PC-3 (cell line): ENCODE results near the gene UFSP2. TPM values are rescaled to one million over a fixed set of nuclear protein-coding genes. Genes with fewer than 3 reads are reported as not detected.
A peak's percentile ranks its signal among the peaks of the same experiment; 100 is the strongest.

ENCODE experiments used
- ATAC-seq: fragments of 200-7000 bp; cut with Tn5 transposase; 2 replicates; pipeline ENCODE4 v1.9.1; 2020; ENCODE audit warnings: mild to moderate bottlenecking, moderate library complexity
- BruUV-seq: library from RNA; stranded (reverse); fragments of 400-500 nt; replicated peaks from 2 replicates; lab custom pipeline; 2021; lab: Mats Ljungman, UMichigan
- CTCF ChIA-PET: fragments of 300-600 bp; sonication (Branson Sonifier 250); formaldehyde crosslinking; loops from one replicate; lab custom pipeline; 2022; ENCODE audit warnings: antibody characterized with exemption; lab: Charles Lee
- POLR2A ChIA-PET: fragments of 300-600 bp; sonication (Branson Sonifier 250); formaldehyde crosslinking; loops from one replicate; lab custom pipeline; 2022; ENCODE audit warnings: antibody characterized with exemption; ENCODE audit not compliant: unreplicated experiment; lab: Charles Lee
- DNase-seq: peaks from one replicate; pipeline ENCODE4 v3.0.0-alpha.2; 2015
- H2AFZ ChIP-seq: fragments of 300-600 bp; sonication (generic); 2 replicates; pipeline ENCODE4 v1.6.0; 2016; ENCODE audit warnings: antibody characterized with exemption, low read length
- H3F3A ChIP-seq: fragments of 300-600 bp; sonication (generic); one replicate; pipeline ENCODE4 v1.6.0; 2017; ENCODE audit warnings: antibody characterized with exemption, low read length, control low read depth, mild to moderate bottlenecking; ENCODE audit not compliant: unreplicated experiment
- H3K27ac ChIP-seq: fragments of 300-600 bp; sonication (generic); 2 replicates; pipeline ENCODE4 v1.5.1; 2016; ENCODE audit warnings: mild to moderate bottlenecking, low read length
- H3K27me3 ChIP-seq: fragments of 300-600 bp; sonication (generic); 2 replicates; pipeline ENCODE4 v1.6.1; 2016; ENCODE audit warnings: low read length, mixed read lengths
- H3K36me3 ChIP-seq: fragments of 300-600 bp; sonication (generic); 2 replicates; pipeline ENCODE4 v1.6.1; 2016; ENCODE audit warnings: low read depth, mixed run types, low read length, mixed read lengths
- H3K4me1 ChIP-seq: fragments of 300-600 bp; sonication (generic); 2 replicates; pipeline ENCODE4 v1.5.1; 2016; ENCODE audit warnings: low read length; ENCODE audit not compliant: insufficient read depth
- H3K4me2 ChIP-seq: fragments of 300-600 bp; sonication (generic); 2 replicates; pipeline ENCODE4 v1.6.0; 2016; ENCODE audit warnings: low read length
- H3K4me3 ChIP-seq: fragments of 300-600 bp; sonication (generic); 2 replicates; pipeline ENCODE4 v1.5.1; 2016; ENCODE audit warnings: mild to moderate bottlenecking, low read length, mixed read lengths
- H3K79me2 ChIP-seq: fragments of 300-600 bp; sonication (generic); 2 replicates; pipeline ENCODE4 v1.6.1; 2017; ENCODE audit warnings: low read length, mixed read lengths
- H3K9ac ChIP-seq: fragments of 300-600 bp; sonication (generic); 2 replicates; pipeline ENCODE4 v1.6.0; 2016; ENCODE audit warnings: mild to moderate bottlenecking, low read length
- H3K9me2 ChIP-seq: fragments of 300-600 bp; sonication (generic); replicated peaks from 2 replicates; pipeline ENCODE4 v1.6.1; 2016; ENCODE audit warnings: mixed run types, low read length, mixed read lengths
- H3K9me3 ChIP-seq: fragments of 300-600 bp; sonication (generic); 2 replicates; pipeline ENCODE4 v1.6.1; 2016; ENCODE audit warnings: low read length, mixed read lengths
- H4K20me1 ChIP-seq: fragments of 300-600 bp; sonication (generic); 2 replicates; pipeline ENCODE4 v1.6.1; 2016; ENCODE audit warnings: low read length, mixed read lengths
- EZH2 ChIP-seq: fragments of 300-600 bp; sonication (generic); IDR thresholded peaks from one replicate; pipeline ENCODE4 v1.6.1; 2017; ENCODE audit warnings: antibody characterized with exemption, mild to moderate bottlenecking, low read length; ENCODE audit not compliant: unreplicated experiment
- EZH2phosphoT487 ChIP-seq: fragments of 300-600 bp; sonication (generic); IDR thresholded peaks from 2 replicates; pipeline ENCODE4 v1.6.1; 2018; ENCODE audit warnings: mild to moderate bottlenecking, antibody characterized with exemption, low read length, borderline replicate concordance
- intact Hi-C: fragments of 100-400 bp; cut with micrococcal nuclease; formaldehyde crosslinking; loops from 2 replicates; pipeline ENCODE4 v1.9.0; 2023
- total RNA-seq: library from RNA; depleted of rRNA; stranded (reverse); fragments of >200 nt; gene quantifications from 2 replicates; pipeline ENCODE4 v1.2.3, GENCODE V29; 2014
- TF ChIP-seq, protein P1 (sequence below): fragments of 300-600 bp; sonication (generic); conservative IDR thresholded peaks from 2 replicates; pipeline ENCODE4 v1.5.1; 2017; ENCODE audit warnings: antibody characterized with exemption, low read depth, mild to moderate bottlenecking, low read length

Gene UFSP2
- total RNA-seq, 1 experiment from 2014 or later: 27.0 TPM

- Histone ChIP-seq H4K20me1 (no peaks in the 10 kb centered on the region; the same call in 1 of the 2 replicates), H3F3A (no peaks in the 10 kb centered on the region), H2AFZ (no peak overlapping the region), H3K9me2 (no peaks in the 10 kb centered on the region), H3K27ac (no peak overlapping the region), H3K79me2 (no peaks in the 10 kb centered on the region), H3K9me3 (no peaks in the 10 kb centered on the region), H3K4me3 (no peak overlapping the region), H3K4me2 (no peak overlapping the region), H3K9ac (no peak overlapping the region), H3K27me3 (no peaks in the 10 kb centered on the region), H3K36me3 (no peaks in the 10 kb centered on the region), H3K4me1 (peaks cover 22% of the 10 kb centered on the region)
- CTCF ChIA-PET: no interaction called here
- POLR2A ChIA-PET: no interaction called here
- peak; percentile 96 for ATAC-seq
- TF ChIP-seq EZH2: no peak
- TF ChIP-seq, protein P1, sequence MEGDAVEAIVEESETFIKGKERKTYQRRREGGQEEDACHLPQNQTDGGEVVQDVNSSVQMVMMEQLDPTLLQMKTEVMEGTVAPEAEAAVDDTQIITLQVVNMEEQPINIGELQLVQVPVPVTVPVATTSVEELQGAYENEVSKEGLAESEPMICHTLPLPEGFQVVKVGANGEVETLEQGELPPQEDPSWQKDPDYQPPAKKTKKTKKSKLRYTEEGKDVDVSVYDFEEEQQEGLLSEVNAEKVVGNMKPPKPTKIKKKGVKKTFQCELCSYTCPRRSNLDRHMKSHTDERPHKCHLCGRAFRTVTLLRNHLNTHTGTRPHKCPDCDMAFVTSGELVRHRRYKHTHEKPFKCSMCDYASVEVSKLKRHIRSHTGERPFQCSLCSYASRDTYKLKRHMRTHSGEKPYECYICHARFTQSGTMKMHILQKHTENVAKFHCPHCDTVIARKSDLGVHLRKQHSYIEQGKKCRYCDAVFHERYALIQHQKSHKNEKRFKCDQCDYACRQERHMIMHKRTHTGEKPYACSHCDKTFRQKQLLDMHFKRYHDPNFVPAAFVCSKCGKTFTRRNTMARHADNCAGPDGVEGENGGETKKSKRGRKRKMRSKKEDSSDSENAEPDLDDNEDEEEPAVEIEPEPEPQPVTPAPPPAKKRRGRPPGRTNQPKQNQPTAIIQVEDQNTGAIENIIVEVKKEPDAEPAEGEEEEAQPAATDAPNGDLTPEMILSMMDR: no peak
- no peak for TF ChIP-seq EZH2phosphoT487
- no TSS peak for BruUV-seq
- DNase-seq: peak; percentile 52
- intact Hi-C loops: loop anchor here (1.0 kb wide), 1 partner anchor 52 kb away; no protein-coding TSS in a partner anchor
Observed at GRCh38 chr4:185358514-185358913, 67.2 kb downstream of the UFSP2 start.

- no peak overlapping the region for H3K4me2 ChIP-seq
- ChIA-PET POLR2A (no interaction called here), CTCF (no interaction called here)
- H2AFZ ChIP-seq: no peak overlapping the region
- no peak; the same call in 1 of the 2 replicates for ATAC-seq
- H3K27me3 ChIP-seq: no peaks in the 10 kb centered on the region
- no peaks in the 10 kb centered on the region for H3K9me2 ChIP-seq
- peaks cover 22% of the 10 kb centered on the region for H3K4me1 ChIP-seq
- no peak overlapping the region for H3K4me3 ChIP-seq
- no peaks in the 10 kb centered on the region for H3K9me3 ChIP-seq
- H4K20me1 ChIP-seq: no peaks in the 10 kb centered on the region; the same call in 1 of the 2 replicates
- BruUV-seq: no TSS peak
- intact Hi-C loops: loop anchor here (1.0 kb wide), 1 partner anchor 52 kb away; no protein-coding TSS in a partner anchor
- H3K79me2 ChIP-seq: no peaks in the 10 kb centered on the region
- H3F3A ChIP-seq: no peaks in the 10 kb centered on the region
- no peak overlapping the region for H3K27ac ChIP-seq
- no peak for DNase-seq
- no peak overlapping the region for H3K9ac ChIP-seq
- H3K36me3 ChIP-seq: no peaks in the 10 kb centered on the region
- no peak for TF ChIP-seq EZH2phosphoT487
- no peak for TF ChIP-seq EZH2
- TF ChIP-seq, protein P1: no peak
Observed at GRCh38 chr4:185357733-185358440, 67.9 kb downstream of the UFSP2 start.

DNA sequence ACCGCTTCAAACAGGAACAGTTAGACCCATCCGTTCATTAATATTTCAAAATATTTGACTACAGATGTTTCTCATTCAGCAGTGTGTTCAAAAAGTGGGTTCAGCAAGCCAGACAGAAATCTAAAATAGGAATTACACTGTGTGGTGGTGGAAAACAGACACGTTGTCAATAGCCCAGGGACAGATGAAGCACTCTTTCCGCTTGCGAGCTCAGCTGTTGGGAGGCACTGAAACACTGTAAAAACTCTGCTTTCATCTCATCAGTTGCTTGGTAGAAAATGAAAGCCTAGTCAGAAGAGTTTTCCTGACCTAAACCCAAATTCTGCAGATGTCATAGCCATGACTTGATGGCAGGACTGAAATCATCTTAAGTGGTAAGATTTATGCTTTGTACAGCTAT is 68.6 kb downstream of the UFSP2 start:
- Histone ChIP-seq H3K27me3 (no peaks in the 10 kb centered on the region), H3K9me3 (no peaks in the 10 kb centered on the region), H2AFZ (no peak overlapping the region), H3K79me2 (no peaks in the 10 kb centered on the region), H3K27ac (no peak overlapping the region), H3K9me2 (no peaks in the 10 kb centered on the region), H3K4me1 (peaks cover 22% of the 10 kb centered on the region), H4K20me1 (no peaks in the 10 kb centered on the region; the same call in 1 of the 2 replicates), H3K4me3 (no peak overlapping the region), H3F3A (no peaks in the 10 kb centered on the region), H3K9ac (no peak overlapping the region), H3K4me2 (no peak overlapping the region), H3K36me3 (no peaks in the 10 kb centered on the region)
- intact Hi-C loops: no loop called here
- POLR2A ChIA-PET: no interaction called here
- no TSS peak for BruUV-seq
- DNase-seq: no peak
- TF ChIP-seq, protein P1: no peak
- TF ChIP-seq EZH2phosphoT487 (no peak), EZH2 (no peak)
- CTCF ChIA-PET: no interaction called here
- no peak for ATAC-seq
